Measurements from ENCODE around the gene RACGAP1. TPM values are rescaled to one million over a fixed set of nuclear protein-coding genes. Genes with fewer than 3 reads are reported as not detected.
"Not testable (repeated sequence)": the region's sequence is repeated elsewhere in the genome, so short reads cannot be mapped to it uniquely, and the experiment has no call there.

The RACGAP1 gene
- total RNA-seq, 2 experiments from 2014 or later = 180 to 198 TPM

DNA sequence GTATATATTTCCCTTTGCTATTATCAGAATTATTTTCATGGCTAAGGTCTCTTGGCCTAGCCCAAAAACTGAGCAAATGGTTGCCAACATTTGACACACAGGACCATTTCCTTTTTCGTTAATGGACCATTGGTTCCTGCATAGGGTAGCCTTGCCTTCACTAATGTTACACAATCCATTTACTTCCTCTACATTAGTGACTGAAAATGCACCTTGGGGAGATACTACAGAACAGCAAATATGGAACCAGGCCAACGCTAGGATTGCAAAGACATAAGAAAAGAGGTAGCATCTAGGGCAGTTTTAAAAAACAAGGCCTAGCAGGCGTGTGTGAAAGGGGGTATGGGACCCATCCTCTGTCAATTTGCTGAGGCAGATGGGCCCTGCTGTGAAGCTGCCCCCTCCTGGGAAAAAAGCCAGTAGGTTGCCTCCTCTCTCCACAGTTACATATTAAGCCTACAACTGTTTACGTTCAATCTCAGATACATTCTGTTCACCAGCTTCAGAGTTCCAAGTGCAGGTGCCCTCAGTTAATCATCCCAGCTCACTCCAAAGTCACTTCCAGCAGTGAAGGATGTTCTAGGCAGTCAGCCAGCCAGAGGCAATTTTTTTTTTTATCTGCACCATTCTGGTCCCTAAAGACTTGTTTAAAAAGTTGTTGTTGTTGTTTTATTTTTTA lies 37.5 kb downstream of the RACGAP1 start:
- Mint-ChIP-seq H3K9me3 (ENCODE audit: low read depth) (no peaks in the 10 kb centered on the region), H3K4me3 (no peak overlapping the region), H3K27ac (no peak overlapping the region), H3K36me3 (peaks cover 47% of the 10 kb centered on the region), H3K4me1 (no peaks in the 10 kb centered on the region), H3K27me3 (no peaks in the 10 kb centered on the region)
- CTCF ChIA-PET = interaction anchor here (1.1 to 2.3 kb wide), 2 partner anchors 21 to 52 kb away, joined by 3 to 11 read pairs; no protein-coding TSS in a partner anchor
- ATAC-seq (no peak), DNase-seq (no peak)

DNA sequence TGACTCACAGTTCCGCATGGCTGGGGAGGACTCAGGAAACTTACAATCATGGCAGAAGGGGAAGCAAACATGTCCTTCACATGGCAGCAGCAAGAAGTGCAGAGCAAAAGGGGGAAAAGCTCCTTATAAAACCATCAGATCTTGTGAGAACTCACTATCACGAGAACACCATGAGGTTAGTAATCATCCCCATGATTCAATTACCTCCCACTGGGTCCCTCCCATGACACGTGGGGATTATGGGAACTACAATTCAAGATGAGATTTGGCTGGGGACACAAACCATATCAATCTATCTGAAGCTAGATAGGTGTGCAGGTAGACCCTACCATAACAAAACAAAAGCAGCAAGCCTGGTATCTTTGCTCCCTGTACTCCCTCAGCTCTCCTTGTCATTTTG lies 38.8 kb downstream of the RACGAP1 start:
- not testable (repeated sequence) for H3K4me1 Mint-ChIP-seq; H3K4me3 Mint-ChIP-seq; DNase-seq; H3K27ac Mint-ChIP-seq; ATAC-seq; H3K9me3 Mint-ChIP-seq (ENCODE audit: low read depth); H3K27me3 Mint-ChIP-seq
- CTCF ChIA-PET = interaction anchor here (1.0 to 13.7 kb wide), 4 partner anchors 8 to 40 kb away, joined by 5 to 140 read pairs (median 5); no protein-coding TSS in a partner anchor
- H3K36me3 Mint-ChIP-seq = peaks cover 38% of the 10 kb centered on the region

DNA sequence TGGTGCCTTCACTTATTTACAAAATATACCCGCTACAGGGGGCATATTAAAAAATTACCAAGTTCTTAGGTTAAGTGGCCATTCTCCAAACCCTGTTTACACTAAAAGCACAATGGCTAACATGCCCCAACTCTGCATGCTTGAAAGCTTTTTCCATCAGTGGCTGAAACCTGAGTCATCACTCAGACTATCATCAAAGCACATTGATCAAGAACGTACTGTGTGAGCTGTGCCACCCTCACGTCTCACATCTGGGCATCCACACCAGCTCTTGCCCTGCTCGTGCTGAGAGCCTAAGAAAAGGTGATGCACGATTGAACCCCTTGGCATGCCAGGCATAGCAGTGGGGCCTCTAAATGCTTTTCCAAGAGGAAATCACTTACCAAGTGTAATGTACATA lies 39.3 kb downstream of the RACGAP1 start:
- H3K4me3 Mint-ChIP-seq = no peak overlapping the region
- no peak overlapping the region for H3K27ac Mint-ChIP-seq
- H3K4me1 Mint-ChIP-seq = no peaks in the 10 kb centered on the region
- ATAC-seq (no peak), DNase-seq (no peak)
- no peaks in the 10 kb centered on the region for H3K27me3 Mint-ChIP-seq
- H3K36me3 Mint-ChIP-seq = peaks cover 38% of the 10 kb centered on the region
- CTCF ChIA-PET = interaction anchor here (0.8 to 13.7 kb wide), 5 partner anchors 9 to 53 kb away, joined by 3 to 140 read pairs (median 5); no protein-coding TSS in a partner anchor
- H3K9me3 Mint-ChIP-seq (ENCODE audit: low read depth) = no peaks in the 10 kb centered on the region

DNA sequence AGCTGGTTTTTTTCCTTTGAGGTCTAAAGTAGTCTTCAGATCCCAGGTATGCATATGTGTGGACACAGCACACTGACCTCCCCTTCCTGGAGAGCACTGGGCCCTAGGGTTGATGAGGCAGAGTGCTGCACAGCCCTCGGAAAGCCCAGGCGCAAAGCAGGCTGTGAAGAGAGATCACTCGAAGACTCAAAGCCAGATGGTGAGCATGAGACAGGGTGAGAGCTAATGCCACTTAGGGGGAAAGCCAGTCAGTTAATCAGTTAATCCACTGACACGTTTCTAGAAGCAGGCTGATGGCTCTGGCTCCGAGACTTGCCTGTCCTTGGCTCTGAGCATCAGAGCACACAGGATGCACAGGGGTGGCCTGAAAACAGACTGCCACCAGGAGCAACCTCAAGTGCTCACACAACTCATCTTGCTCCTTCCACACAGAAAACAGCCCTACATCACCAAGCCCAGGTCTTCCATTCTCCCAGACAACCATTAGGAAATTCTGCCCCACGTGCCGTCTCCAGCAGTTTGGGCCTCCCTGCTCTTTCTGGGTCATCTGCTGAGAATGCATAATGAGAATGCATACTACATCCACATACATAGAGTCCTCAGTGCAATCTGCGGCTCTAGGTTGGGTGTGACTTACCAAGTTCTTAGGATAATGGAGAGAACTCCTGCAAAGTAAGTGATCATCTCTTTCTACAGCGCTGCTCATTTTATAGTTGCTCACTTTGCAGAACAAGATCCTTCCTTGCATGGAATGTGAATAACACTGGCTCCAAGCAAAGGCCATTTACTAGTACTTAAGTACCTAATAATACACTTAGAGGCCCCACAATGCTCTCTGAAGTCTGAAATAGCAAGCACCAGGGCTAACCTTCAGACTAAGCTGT lies 40.6 kb downstream of the RACGAP1 start:
- DNase-seq (no peak), ATAC-seq (no peak)
- no peak overlapping the region for H3K27ac Mint-ChIP-seq
- no peaks in the 10 kb centered on the region for H3K27me3 Mint-ChIP-seq
- H3K4me3 Mint-ChIP-seq = no peak overlapping the region
- no peaks in the 10 kb centered on the region for H3K9me3 Mint-ChIP-seq (ENCODE audit: low read depth)
- no peaks in the 10 kb centered on the region for H3K4me1 Mint-ChIP-seq
- CTCF ChIA-PET = interaction anchor here (13.7 kb wide), 1 partner anchor 18 kb away, joined by 140 read pairs; no protein-coding TSS in a partner anchor
- H3K36me3 Mint-ChIP-seq = peaks cover 28% of the 10 kb centered on the region

DNA sequence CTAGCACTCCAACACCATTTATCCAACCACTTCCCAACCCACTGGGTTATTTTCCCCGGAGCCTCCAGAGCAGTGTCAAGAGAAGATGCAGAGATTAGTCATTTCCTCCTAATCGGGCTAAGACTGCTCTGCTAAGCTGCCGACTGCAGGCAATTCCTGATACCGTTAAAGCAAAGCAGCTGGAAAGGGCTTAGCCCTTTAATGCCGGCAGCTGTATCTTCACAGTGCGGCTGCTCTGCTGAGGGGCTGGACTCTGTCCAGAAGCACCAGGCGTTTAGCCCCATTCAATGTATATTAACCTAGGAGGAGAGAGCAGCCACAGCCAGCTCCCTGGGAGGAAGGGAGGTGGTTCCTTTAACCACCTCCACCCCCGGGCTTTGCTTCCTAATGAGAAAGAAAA lies 41.4 kb downstream of the RACGAP1 start:
- H3K27ac Mint-ChIP-seq = no peak overlapping the region
- no peak overlapping the region for H3K4me3 Mint-ChIP-seq
- no peaks in the 10 kb centered on the region for H3K9me3 Mint-ChIP-seq (ENCODE audit: low read depth)
- DNase-seq = no peak
- H3K27me3 Mint-ChIP-seq = no peaks in the 10 kb centered on the region
- CTCF ChIA-PET = interaction anchor here (0.7 to 13.7 kb wide), 2 partner anchors 17 to 22 kb away, joined by 3 to 140 read pairs; no protein-coding TSS in a partner anchor
- no peak for ATAC-seq
- no peaks in the 10 kb centered on the region for H3K4me1 Mint-ChIP-seq
- peaks cover 23% of the 10 kb centered on the region for H3K36me3 Mint-ChIP-seq

DNA sequence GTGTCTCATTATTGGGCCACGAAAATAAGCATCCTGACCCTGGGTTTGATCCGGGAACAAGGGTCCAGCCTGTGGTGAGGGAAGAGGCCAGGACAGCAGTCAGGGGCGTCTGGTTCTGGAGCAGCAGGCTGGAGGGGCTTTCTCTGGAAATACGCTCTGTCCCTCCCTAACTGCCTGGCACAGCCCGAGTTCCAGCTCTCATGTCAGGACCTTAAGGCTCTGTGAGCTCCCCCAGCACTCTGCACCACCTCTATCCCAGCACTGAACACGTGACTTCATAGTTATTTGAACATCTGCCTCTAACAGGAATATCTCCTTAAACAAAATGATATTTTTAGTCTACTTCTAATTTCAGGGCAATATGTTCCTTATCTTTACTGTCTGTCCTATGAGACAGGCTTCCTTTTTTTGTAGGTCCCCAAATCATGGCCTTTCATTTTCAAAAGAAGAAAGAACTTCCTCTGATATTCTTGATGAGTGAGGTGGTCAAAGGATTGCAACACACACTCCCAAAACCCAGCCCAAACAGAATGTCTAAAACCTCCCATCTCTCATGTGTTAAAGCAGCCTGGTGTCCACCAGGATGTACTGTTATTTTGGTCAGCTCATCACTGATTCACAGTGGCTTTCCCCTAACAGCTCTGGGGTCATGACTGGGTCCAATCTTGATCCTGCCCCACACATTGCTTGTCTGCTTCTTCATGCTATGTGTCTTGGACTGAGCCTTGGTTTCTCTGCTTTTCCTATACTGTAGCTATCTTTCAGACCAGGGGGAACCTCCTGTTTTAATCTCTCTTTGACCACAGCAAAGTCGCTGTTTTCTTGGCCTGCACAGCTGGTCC lies 42.8 kb downstream of the RACGAP1 start:
- no peaks in the 10 kb centered on the region for H3K27me3 Mint-ChIP-seq
- H3K36me3 Mint-ChIP-seq = peaks cover 13% of the 10 kb centered on the region

DNA sequence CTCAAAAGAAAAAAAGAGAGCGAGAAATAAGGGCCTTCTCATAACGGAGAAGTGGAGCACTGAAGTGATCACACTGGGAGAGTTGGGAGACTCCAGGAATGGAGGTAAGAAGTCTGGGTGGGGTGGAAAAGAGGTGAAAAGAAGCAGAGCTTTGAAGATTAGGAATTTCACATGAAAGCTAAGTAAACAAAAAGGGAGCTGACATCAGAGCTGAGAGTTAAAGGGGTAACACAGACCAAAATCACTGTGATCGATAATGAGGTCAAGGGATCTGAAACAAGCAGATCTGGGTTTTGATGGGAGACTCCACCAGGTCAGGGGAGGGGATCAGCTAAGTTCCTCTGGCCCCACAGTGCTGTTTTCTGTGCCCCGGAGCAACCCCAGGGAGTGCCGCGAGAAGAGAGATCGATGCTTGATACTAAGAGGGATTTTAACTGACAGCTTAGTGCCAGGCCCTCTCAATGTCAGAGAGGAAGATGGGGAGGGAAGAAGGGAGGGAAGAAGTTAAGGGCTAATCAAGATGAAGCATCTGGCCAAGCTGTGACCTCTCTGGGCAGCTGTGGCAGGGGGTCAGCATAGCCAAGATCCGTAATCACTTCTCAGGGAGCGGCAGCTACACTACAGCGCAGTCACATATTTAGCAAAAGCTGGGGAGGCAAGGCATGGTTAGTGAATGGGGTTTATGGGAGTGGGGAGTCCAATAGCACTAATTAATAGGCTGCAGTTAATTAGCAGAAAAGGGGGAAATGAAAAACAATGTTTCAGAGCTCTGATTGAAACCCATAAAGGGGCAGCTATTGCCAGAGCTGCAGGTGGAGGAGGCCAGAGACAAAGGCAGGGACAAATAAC lies 44.6 kb downstream of the RACGAP1 start:
- no peak for ATAC-seq
- H3K36me3 Mint-ChIP-seq = peaks cover 7% of the 10 kb centered on the region
- H3K4me1 Mint-ChIP-seq = no peaks in the 10 kb centered on the region
- H3K27ac Mint-ChIP-seq = no peak overlapping the region
- CTCF ChIA-PET = interaction anchor here (0.5 to 13.7 kb wide), 6 partner anchors 14 to 1193 kb away, joined by 3 to 140 read pairs (median 4); no protein-coding TSS in a partner anchor
- no peaks in the 10 kb centered on the region for H3K27me3 Mint-ChIP-seq
- DNase-seq = no peak
- no peak overlapping the region for H3K4me3 Mint-ChIP-seq
- no peaks in the 10 kb centered on the region for H3K9me3 Mint-ChIP-seq (ENCODE audit: low read depth)

More for the DNA sequence above, 42.8 kb downstream of the RACGAP1 start:
- no peak overlapping the region for H3K27ac Mint-ChIP-seq
- no peaks in the 10 kb centered on the region for H3K9me3 Mint-ChIP-seq (ENCODE audit: low read depth)
- DNase-seq (no peak), ATAC-seq (no peak)
- H3K4me3 Mint-ChIP-seq = no peak overlapping the region
- H3K4me1 Mint-ChIP-seq = no peaks in the 10 kb centered on the region
- CTCF ChIA-PET = interaction anchor here (0.5 to 13.7 kb wide), 3 partner anchors 16 to 185 kb away, joined by 3 to 140 read pairs (median 4); no protein-coding TSS in a partner anchor

DNA sequence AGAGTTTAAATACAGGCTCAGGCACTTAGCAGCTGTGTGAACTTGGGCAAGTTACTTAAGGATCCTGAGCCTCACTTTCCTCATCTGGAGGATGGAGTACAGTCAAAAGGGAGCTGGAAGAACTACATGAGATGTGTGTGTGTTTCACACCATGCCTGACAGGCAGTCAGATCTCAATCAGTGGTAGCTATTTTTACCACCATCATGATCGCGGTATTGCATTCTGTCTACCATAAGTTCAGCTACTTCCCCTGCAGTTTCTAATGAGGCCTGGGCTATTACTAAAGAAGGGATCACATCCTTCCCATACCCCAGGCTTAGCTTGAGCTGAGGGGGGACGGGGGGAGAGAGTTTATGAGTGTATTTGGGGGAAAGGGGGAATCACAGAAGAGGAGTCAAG lies 45.5 kb downstream of the RACGAP1 start:
- Mint-ChIP-seq H3K4me3 (no peak overlapping the region), H3K36me3 (peaks cover 3% of the 10 kb centered on the region), H3K27ac (no peak overlapping the region), H3K27me3 (no peaks in the 10 kb centered on the region), H3K9me3 (ENCODE audit: low read depth) (no peaks in the 10 kb centered on the region), H3K4me1 (no peaks in the 10 kb centered on the region)
- ATAC-seq (no peak), DNase-seq (no peak)
- CTCF ChIA-PET = interaction anchor here (0.8 to 13.7 kb wide), 3 partner anchors 9 to 34 kb away, joined by 4 to 140 read pairs (median 7); no protein-coding TSS in a partner anchor

DNA sequence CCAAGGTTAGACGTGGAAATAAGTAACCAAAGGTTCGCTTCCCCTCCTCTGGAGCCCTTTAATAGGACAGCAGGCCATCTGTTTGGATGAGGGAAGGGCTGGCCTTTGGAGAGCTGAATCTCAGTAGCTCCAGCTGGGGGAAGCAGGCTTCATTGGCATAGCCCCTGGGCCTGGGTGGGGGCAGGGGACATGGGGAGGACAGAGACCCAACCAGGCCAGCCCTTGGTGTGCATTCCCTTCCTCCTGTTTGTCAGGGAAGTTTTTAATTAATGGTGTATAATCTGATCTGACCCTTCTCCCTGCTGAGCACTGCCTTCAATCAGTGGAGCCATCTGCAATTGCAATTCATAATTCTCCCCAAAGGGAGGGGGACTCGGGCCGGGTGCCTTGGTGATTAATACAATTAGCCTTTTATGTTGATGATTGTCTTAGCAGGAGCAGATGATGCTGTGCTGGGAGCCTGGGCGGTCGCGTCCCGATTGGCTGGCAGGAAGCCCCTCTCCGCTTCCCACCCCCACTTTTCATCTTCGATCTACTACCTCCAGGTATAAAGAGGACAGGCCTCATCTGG lies 46.2 kb downstream of the RACGAP1 start:
- no peaks in the 10 kb centered on the region for H3K9me3 Mint-ChIP-seq (ENCODE audit: low read depth)
- H3K36me3 Mint-ChIP-seq = peaks cover 2% of the 10 kb centered on the region
- no peak for DNase-seq
- CTCF ChIA-PET = interaction anchor here (0.8 to 13.7 kb wide), 4 partner anchors 10 to 91 kb away, joined by 4 to 140 read pairs (median 6); no protein-coding TSS in a partner anchor
- no peak overlapping the region for H3K27ac Mint-ChIP-seq
- ATAC-seq = no peak
- H3K27me3 Mint-ChIP-seq = no peaks in the 10 kb centered on the region
- no peaks in the 10 kb centered on the region for H3K4me1 Mint-ChIP-seq
- H3K4me3 Mint-ChIP-seq = no peak overlapping the region

DNA sequence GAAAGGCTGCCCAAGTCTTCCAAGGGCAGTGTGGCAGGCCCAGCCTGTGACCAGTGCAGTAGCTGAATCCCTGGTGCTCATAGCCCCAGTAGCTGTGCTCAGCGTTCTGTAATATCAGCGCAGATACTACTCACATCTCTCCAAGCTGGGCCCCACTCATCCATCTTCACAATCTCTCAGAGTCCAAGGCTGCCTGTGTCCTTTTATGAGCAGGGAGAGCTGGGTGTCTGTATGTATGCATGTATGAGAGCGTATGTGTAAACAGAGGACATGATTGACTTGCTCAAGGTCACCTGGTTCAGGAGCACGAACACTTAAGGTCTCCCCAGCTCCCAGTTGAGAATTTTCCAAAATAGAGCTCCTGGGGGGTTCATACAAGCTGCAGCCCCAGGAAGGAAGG lies 47.2 kb downstream of the RACGAP1 start:
- H3K36me3 Mint-ChIP-seq = no peaks in the 10 kb centered on the region
- CTCF ChIA-PET = interaction anchor here (1.1 to 13.7 kb wide), 3 partner anchors 11 to 92 kb away, joined by 4 to 140 read pairs (median 4); no protein-coding TSS in a partner anchor
- no peaks in the 10 kb centered on the region for H3K27me3 Mint-ChIP-seq
- no peak overlapping the region for H3K4me3 Mint-ChIP-seq
- no peaks in the 10 kb centered on the region for H3K9me3 Mint-ChIP-seq (ENCODE audit: low read depth)
- no peak overlapping the region for H3K27ac Mint-ChIP-seq
- no peaks in the 10 kb centered on the region for H3K4me1 Mint-ChIP-seq
- no peak for ATAC-seq
- DNase-seq = no peak

DNA sequence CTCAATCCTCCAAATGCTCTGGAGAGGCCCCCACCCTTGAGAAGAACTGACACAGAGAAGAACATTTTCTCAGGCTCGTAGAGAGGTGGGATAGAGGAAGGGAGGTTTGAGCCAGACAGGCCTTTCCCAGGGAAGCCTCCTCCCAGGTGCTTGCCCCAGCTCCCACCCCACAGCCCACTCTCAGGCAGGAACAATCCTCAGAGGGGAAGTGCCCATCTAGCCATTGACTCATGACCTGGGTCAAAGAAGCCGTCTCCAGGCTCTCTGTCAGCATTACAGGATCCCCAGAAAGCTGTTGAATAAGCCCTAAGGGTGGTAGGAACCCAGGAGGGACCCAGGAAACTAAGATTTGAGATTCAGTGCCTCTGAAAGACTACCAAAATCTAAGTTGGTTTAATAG lies 48.7 kb downstream of the RACGAP1 start:
- CTCF ChIA-PET = interaction anchor here (0.8 to 13.7 kb wide), 4 partner anchors 10 to 135 kb away, joined by 3 to 140 read pairs (median 4); partner anchors contain the start of gene COX14
- DNase-seq (no peak), ATAC-seq (no peak)
- no peaks in the 10 kb centered on the region for H3K9me3 Mint-ChIP-seq (ENCODE audit: low read depth)
- H3K27me3 Mint-ChIP-seq = no peaks in the 10 kb centered on the region
- H3K36me3 Mint-ChIP-seq = no peaks in the 10 kb centered on the region
- no peak overlapping the region for H3K4me3 Mint-ChIP-seq
- no peak overlapping the region for H3K27ac Mint-ChIP-seq
- H3K4me1 Mint-ChIP-seq = no peaks in the 10 kb centered on the region

All from activated CD8-positive, alpha-beta memory T cell treated with anti-CD3 and anti-CD28 coated beads, Interleukin-2, amount 10 ng/mL, durations not matched to agents 7 days and 5 days (primary cell).